ENCODE measurements around the gene CRY1. TPM values are rescaled to one million over a fixed set of nuclear protein-coding genes. Genes with fewer than 3 reads are reported as not detected.

The CRY1 gene
- total RNA-seq, 2 experiments from 2014 or later: 70.7 to 77.4 TPM

GRCh38 chr12:106976668-106977067 lies 116.7 kb downstream of the CRY1 start:
- TF ChIP-seq CTCF (IDR thresholded peaks at IDR 0.05): no peak
- DNase-seq (no peak), ATAC-seq (ENCODE audit: poor library complexity) (no peak)
- peaks cover 6% of the 10 kb centered on the region for H3K4me1 Mint-ChIP-seq (ENCODE audit: low read depth)
- H3K36me3 Mint-ChIP-seq (ENCODE audit: low read depth): peaks cover 42% of the 10 kb centered on the region
- Histone ChIP-seq H3K27me3 (ENCODE audit: control insufficient read depth in 1 of 2, insufficient read depth in 2 of 2, low read length in 2 of 2) (no peaks in the 10 kb centered on the region), H3K9me3 (ENCODE audit: control insufficient read depth in 1 of 2, insufficient read depth in 1 of 2, low read length in 2 of 2) (no peaks in the 10 kb centered on the region), H3K36me3 (ENCODE audit: insufficient read depth, low read length) (peaks cover 10% of the 10 kb centered on the region), H3K4me1 (ENCODE audit: insufficient read depth, low read length) (no peaks in the 10 kb centered on the region), H3K27ac (ENCODE audit: low read depth in 1 of 2, low read length in 2 of 2) (no peak overlapping the region), H3K4me3 (ENCODE audit: low read length) (no peak overlapping the region)
- H3K27me3 Mint-ChIP-seq: no peaks in the 10 kb centered on the region
- intact Hi-C loops (cut with DNase I, micrococcal nuclease): no loop called here
- ChIA-PET POLR2A (no interaction called here), CTCF (interaction anchor here (1.9 kb wide), 1 partner anchor 14 kb away, joined by 4 read pairs; no protein-coding TSS in a partner anchor)
- no peaks in the 10 kb centered on the region for H3K9me3 Mint-ChIP-seq
- H3K27ac Mint-ChIP-seq: no peak overlapping the region
- no peak overlapping the region for H3K4me3 Mint-ChIP-seq

GRCh38 chr12:106975993-106976658 lies 117.2 kb downstream of the CRY1 start:
- Mint-ChIP-seq H3K9me3 (no peaks in the 10 kb centered on the region), H3K4me3 (no peak overlapping the region), H3K36me3 (ENCODE audit: low read depth) (peaks cover 47% of the 10 kb centered on the region), H3K4me1 (ENCODE audit: low read depth) (peaks cover 9% of the 10 kb centered on the region), H3K27me3 (no peaks in the 10 kb centered on the region), H3K27ac (peak overlapping the region; percentile 43)
- intact Hi-C loops (cut with DNase I, micrococcal nuclease): no loop called here
- DNase-seq: no peak
- ATAC-seq (ENCODE audit: poor library complexity): no peak
- Histone ChIP-seq H3K9me3 (ENCODE audit: control insufficient read depth in 1 of 2, insufficient read depth in 1 of 2, low read length in 2 of 2) (no peaks in the 10 kb centered on the region), H3K36me3 (ENCODE audit: insufficient read depth, low read length) (peaks cover 15% of the 10 kb centered on the region), H3K27ac (ENCODE audit: low read depth in 1 of 2, low read length in 2 of 2) (no peak overlapping the region), H3K27me3 (ENCODE audit: control insufficient read depth in 1 of 2, insufficient read depth in 2 of 2, low read length in 2 of 2) (no peaks in the 10 kb centered on the region), H3K4me1 (ENCODE audit: insufficient read depth, low read length) (no peaks in the 10 kb centered on the region), H3K4me3 (ENCODE audit: low read length) (no peak overlapping the region)
- ChIA-PET CTCF (interaction anchor here (1.9 kb wide), 1 partner anchor 14 kb away, joined by 4 read pairs; no protein-coding TSS in a partner anchor), POLR2A (no interaction called here)
- TF ChIP-seq CTCF (IDR thresholded peaks at IDR 0.05): no peak

GRCh38 chr12:106975098-106975497 lies 118.3 kb downstream of the CRY1 start:
- no peaks in the 10 kb centered on the region for H3K4me1 ChIP-seq (ENCODE audit: insufficient read depth, low read length)
- Mint-ChIP-seq H3K27ac (peak overlapping the region; percentile 37), H3K9me3 (no peaks in the 10 kb centered on the region), H3K36me3 (ENCODE audit: low read depth) (peaks cover 53% of the 10 kb centered on the region), H3K4me3 (no peak overlapping the region), H3K4me1 (ENCODE audit: low read depth) (peaks cover 13% of the 10 kb centered on the region), H3K27me3 (no peaks in the 10 kb centered on the region)
- POLR2A ChIA-PET: no interaction called here
- no peak for TF ChIP-seq CTCF (IDR thresholded peaks at IDR 0.05)
- no peaks in the 10 kb centered on the region for H3K27me3 ChIP-seq (ENCODE audit: control insufficient read depth in 1 of 2, insufficient read depth in 2 of 2, low read length in 2 of 2)
- ATAC-seq (ENCODE audit: poor library complexity) (no peak), DNase-seq (no peak)
- intact Hi-C loops (cut with DNase I, micrococcal nuclease): no loop called here
- CTCF ChIA-PET: no interaction called here
- H3K36me3 ChIP-seq (ENCODE audit: insufficient read depth, low read length): peaks cover 21% of the 10 kb centered on the region
- no peak overlapping the region for H3K4me3 ChIP-seq (ENCODE audit: low read length)
- H3K9me3 ChIP-seq (ENCODE audit: control insufficient read depth in 1 of 2, insufficient read depth in 1 of 2, low read length in 2 of 2): no peaks in the 10 kb centered on the region
- no peak overlapping the region for H3K27ac ChIP-seq (ENCODE audit: low read depth in 1 of 2, low read length in 2 of 2)

Measured in CD4-positive, alpha-beta T cell (primary cell).